Measurements from ENCODE around the gene FASN. TPM values are rescaled to one million over a fixed set of nuclear protein-coding genes. Genes with fewer than 3 reads are reported as not detected.

FASN gene
- total and polyA plus RNA-seq, 2 of the 4 experiments (the other 2 are of a cell fraction), result 12.4 to 56.0 TPM

DNA sequence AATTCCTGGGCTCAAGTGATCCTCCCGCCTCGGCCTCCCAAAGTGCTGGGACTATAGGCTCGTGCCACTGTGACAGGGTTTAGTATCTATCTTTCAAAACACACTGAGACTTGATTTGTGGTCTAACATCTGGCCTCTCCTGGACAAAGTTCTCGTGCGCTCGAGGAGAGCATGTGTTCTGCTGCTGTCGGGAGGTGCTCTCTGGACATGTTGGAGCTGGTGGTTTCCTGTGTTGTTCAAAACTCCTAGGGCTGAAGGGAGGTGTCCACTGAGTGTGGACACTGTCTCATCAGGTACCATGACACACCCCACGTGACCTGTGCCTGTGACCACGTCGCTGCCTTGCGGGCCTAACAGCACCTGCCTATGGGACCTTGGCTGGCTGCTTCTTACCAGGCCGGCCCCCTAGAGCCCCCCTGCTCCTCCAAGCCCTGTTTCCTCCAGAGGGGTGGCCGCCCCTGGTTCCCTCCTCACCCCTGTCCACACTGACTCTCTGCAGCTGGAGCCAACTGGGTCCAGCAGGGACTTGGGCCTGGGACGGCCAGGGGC, 52.0 kb downstream of the FASN start:
- Histone ChIP-seq H4K8ac (ENCODE audit: low read depth in 2 of 2, low read length in 2 of 2) (no peak overlapping the region), H3K9me3 (ENCODE audit: control insufficient read depth, insufficient read depth, low read length) (no peaks in the 10 kb centered on the region), H3K56ac (ENCODE audit: extremely low read depth, insufficient read depth, low read length) (no peak overlapping the region), H3K18ac (ENCODE audit: low read depth, low read length) (no peak overlapping the region), H2BK5ac (ENCODE audit: low read depth, low read length, poor library complexity, severe bottlenecking) (no peak overlapping the region), H3K14ac (replicated peaks; ENCODE audit: low read depth, low read length) (no peak overlapping the region), H2AK9ac (replicated peaks; ENCODE audit: low read depth, low read length, poor library complexity) (no peak overlapping the region), H3K36me3 (ENCODE audit: control insufficient read depth, insufficient read depth, low read length) (peaks cover 30% of the 10 kb centered on the region), H3K4me3 (ENCODE audit: insufficient read depth, low read depth, low read length) (no peak overlapping the region), H3K4ac (ENCODE audit: low read depth, low read length) (no peak overlapping the region), H2BK15ac (ENCODE audit: low read depth, low read length) (no peak overlapping the region), H3K23ac (ENCODE audit: low read depth, low read length) (no peak overlapping the region), H2BK20ac (ENCODE audit: low read depth, low read length) (no peak overlapping the region), H3K27me3 (ENCODE audit: control insufficient read depth, insufficient read depth, low read length) (no peaks in the 10 kb centered on the region), H4K91ac (ENCODE audit: insufficient read depth, low read depth, low read length) (no peak overlapping the region), H4K5ac (ENCODE audit: low read depth, low read length) (no peak overlapping the region), H2AFZ (replicated peaks; ENCODE audit: low read length, poor library complexity) (no peak overlapping the region), H4K20me1 (ENCODE audit: insufficient read depth, low read length) (peaks cover 3% of the 10 kb centered on the region), H3K9me1 (ENCODE audit: insufficient read depth, low read length) (peaks cover 14% of the 10 kb centered on the region), H3K9ac (ENCODE audit: low read depth, low read length) (no peak overlapping the region), H3K27ac (ENCODE audit: insufficient read depth, low read length) (no peak overlapping the region), H3K4me2 (ENCODE audit: low read depth, low read length) (no peak overlapping the region), H2AK5ac (ENCODE audit: low read depth, low read length) (no peak overlapping the region), H3K79me1 (ENCODE audit: low read depth in 1 of 2, low read length in 2 of 2) (peaks cover 10 to 15% of the 10 kb centered on the region in 2 experiments), H2BK120ac (ENCODE audit: low read depth, low read length) (no peak overlapping the region), H3K4me1 (ENCODE audit: control insufficient read depth, insufficient read depth, low read length) (peaks cover 10% of the 10 kb centered on the region)
- no peak for ATAC-seq (ENCODE audit: low read depth)
- no TSS peak for BruUV-seq (replicated peaks)
- POLR2A ChIA-PET (ENCODE audit: unreplicated experiment), result no interaction called here
- in situ Hi-C loops (cut with MboI; ENCODE audit: low sequenced_read_pairs), result no loop called here
- dilution Hi-C loops (cut with HindIII; ENCODE audit: low sequenced_read_pairs, unreplicated experiment), result no loop called here
- DNase-seq, result no peak
- no peak for TF ChIP-seq SMC3 (IDR thresholded peaks at IDR 0.05; ENCODE audit: low read depth, low read length)
- TF ChIP-seq, protein P1, sequence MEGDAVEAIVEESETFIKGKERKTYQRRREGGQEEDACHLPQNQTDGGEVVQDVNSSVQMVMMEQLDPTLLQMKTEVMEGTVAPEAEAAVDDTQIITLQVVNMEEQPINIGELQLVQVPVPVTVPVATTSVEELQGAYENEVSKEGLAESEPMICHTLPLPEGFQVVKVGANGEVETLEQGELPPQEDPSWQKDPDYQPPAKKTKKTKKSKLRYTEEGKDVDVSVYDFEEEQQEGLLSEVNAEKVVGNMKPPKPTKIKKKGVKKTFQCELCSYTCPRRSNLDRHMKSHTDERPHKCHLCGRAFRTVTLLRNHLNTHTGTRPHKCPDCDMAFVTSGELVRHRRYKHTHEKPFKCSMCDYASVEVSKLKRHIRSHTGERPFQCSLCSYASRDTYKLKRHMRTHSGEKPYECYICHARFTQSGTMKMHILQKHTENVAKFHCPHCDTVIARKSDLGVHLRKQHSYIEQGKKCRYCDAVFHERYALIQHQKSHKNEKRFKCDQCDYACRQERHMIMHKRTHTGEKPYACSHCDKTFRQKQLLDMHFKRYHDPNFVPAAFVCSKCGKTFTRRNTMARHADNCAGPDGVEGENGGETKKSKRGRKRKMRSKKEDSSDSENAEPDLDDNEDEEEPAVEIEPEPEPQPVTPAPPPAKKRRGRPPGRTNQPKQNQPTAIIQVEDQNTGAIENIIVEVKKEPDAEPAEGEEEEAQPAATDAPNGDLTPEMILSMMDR (conservative IDR thresholded peaks at IDR 0.05; ENCODE audit: low read depth, low read length), result no peak
- no peak for TF ChIP-seq MXI1 (IDR thresholded peaks at IDR 0.05; ENCODE audit: borderline replicate concordance, low read depth, low read length)
- TF ChIP-seq BHLHE40 (IDR thresholded peaks at IDR 0.05; ENCODE audit: low read depth, low read length), result no peak
- no peak for TF ChIP-seq MAFK (IDR thresholded peaks at IDR 0.05; ENCODE audit: low read depth, low read length)
- TF ChIP-seq RAD21 (IDR thresholded peaks at IDR 0.05; ENCODE audit: low read length), result no peak
- no peak for TF ChIP-seq POLR2A (IDR thresholded peaks at IDR 0.05; ENCODE audit: low read depth, low read length)
- no peak for TF ChIP-seq RFX5 (IDR thresholded peaks at IDR 0.05; ENCODE audit: low read depth, low read length)
- TF ChIP-seq MAZ (IDR thresholded peaks at IDR 0.05; ENCODE audit: borderline replicate concordance, low read depth, low read length), result no peak
- no peak for TF ChIP-seq NFE2L2 (IDR thresholded peaks at IDR 0.05; ENCODE audit: low read depth, low read length)
- TF ChIP-seq, protein P2, sequence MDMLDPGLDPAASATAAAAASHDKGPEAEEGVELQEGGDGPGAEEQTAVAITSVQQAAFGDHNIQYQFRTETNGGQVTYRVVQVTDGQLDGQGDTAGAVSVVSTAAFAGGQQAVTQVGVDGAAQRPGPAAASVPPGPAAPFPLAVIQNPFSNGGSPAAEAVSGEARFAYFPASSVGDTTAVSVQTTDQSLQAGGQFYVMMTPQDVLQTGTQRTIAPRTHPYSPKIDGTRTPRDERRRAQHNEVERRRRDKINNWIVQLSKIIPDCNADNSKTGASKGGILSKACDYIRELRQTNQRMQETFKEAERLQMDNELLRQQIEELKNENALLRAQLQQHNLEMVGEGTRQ (IDR thresholded peaks at IDR 0.05; ENCODE audit: low read depth, low read length), result no peak
- no peak for TF ChIP-seq FOS (IDR thresholded peaks at IDR 0.05; ENCODE audit: low read depth, low read length)
- no peak for TF ChIP-seq CHD1 (IDR thresholded peaks at IDR 0.05; ENCODE audit: low read depth, low read length)
- TF ChIP-seq, protein P3, sequence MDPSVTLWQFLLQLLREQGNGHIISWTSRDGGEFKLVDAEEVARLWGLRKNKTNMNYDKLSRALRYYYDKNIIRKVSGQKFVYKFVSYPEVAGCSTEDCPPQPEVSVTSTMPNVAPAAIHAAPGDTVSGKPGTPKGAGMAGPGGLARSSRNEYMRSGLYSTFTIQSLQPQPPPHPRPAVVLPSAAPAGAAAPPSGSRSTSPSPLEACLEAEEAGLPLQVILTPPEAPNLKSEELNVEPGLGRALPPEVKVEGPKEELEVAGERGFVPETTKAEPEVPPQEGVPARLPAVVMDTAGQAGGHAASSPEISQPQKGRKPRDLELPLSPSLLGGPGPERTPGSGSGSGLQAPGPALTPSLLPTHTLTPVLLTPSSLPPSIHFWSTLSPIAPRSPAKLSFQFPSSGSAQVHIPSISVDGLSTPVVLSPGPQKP (IDR thresholded peaks at IDR 0.05; ENCODE audit: borderline replicate concordance, low read depth, low read length), result no peak
- TF ChIP-seq CEBPB (IDR thresholded peaks at IDR 0.05; ENCODE audit: low read depth, low read length), result no peak
- no peak for TF ChIP-seq RCOR1 (IDR thresholded peaks at IDR 0.05; ENCODE audit: insufficient replicate concordance, low read length)
- WGBS, 2 experiments (ENCODE audit: extremely low coverage in 2 of 2, insufficient read length in 1 of 2), result 90% methylated on average over 8 of the region's 14 CpGs; no CpG with 5 or more reads in 1 of the 2 experiments
- CTCF ChIA-PET, result no interaction called here
- intact Hi-C loops (cut with micrococcal nuclease), result no loop called here
